D721Med (cell line): Measurements from ENCODE around the gene SIGLEC9.

Experiments
- DNase-seq: peaks from one replicate; pipeline ENCODE4 v3.0.0; 2011; ENCODE audit warnings: low spot score; ENCODE audit not compliant: insufficient read length
- FAIRE-seq: peaks from 2 replicates; lab custom pipeline; 2011; peaks lifted over from hg19 to GRCh38; lab: Jason Lieb, UNC
- TF ChIP-seq, protein P1 (sequence below): IDR thresholded peaks from 2 replicates; pipeline ENCODE4 v1.5.1; 2012; ENCODE audit warnings: mild to moderate bottlenecking, control low read depth; ENCODE audit not compliant: insufficient read depth; ENCODE audit errors: missing control alignments

The SIGLEC9 gene

DNA sequence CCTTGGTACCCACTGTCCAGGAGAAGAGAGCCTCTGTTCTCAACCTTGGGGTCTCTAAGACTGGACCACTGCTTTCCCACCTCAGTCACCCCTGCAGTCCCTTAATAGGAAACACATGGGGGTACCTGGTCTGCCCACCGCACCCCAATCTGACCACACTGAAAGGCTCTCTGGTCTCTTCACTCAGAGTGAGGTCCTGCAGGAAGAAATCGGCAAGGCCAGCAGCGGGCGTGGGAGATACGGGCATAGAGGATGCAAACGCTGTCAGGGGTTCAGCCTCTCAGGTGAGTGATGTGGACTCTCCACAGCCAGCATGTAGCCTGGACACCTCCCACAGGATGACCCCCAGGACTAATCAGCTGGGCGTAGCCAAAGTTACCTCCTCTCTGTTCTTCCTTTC is 3.5 kb downstream of the SIGLEC9 start:
- TF ChIP-seq, protein P1, sequence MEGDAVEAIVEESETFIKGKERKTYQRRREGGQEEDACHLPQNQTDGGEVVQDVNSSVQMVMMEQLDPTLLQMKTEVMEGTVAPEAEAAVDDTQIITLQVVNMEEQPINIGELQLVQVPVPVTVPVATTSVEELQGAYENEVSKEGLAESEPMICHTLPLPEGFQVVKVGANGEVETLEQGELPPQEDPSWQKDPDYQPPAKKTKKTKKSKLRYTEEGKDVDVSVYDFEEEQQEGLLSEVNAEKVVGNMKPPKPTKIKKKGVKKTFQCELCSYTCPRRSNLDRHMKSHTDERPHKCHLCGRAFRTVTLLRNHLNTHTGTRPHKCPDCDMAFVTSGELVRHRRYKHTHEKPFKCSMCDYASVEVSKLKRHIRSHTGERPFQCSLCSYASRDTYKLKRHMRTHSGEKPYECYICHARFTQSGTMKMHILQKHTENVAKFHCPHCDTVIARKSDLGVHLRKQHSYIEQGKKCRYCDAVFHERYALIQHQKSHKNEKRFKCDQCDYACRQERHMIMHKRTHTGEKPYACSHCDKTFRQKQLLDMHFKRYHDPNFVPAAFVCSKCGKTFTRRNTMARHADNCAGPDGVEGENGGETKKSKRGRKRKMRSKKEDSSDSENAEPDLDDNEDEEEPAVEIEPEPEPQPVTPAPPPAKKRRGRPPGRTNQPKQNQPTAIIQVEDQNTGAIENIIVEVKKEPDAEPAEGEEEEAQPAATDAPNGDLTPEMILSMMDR: no peak
- no peak for FAIRE-seq
- DNase-seq: no peak

DNA sequence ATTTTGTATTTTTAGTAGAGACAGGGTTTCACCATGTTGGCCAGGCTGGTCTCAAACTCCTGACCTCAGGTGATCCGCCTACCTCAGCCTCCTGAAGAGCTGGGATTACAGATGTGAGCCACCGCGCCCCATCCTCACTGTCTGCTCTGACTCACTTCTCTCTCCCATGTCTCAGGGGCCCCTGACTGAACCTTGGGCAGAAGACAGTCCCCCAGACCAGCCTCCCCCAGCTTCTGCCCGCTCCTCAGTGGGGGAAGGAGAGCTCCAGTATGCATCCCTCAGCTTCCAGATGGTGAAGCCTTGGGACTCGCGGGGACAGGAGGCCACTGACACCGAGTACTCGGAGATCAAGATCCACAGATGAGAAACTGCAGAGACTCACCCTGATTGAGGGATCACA is 5.0 kb downstream of the SIGLEC9 start:
- FAIRE-seq: no peak
- TF ChIP-seq, protein P1: no peak
- DNase-seq: no peak

DNA sequence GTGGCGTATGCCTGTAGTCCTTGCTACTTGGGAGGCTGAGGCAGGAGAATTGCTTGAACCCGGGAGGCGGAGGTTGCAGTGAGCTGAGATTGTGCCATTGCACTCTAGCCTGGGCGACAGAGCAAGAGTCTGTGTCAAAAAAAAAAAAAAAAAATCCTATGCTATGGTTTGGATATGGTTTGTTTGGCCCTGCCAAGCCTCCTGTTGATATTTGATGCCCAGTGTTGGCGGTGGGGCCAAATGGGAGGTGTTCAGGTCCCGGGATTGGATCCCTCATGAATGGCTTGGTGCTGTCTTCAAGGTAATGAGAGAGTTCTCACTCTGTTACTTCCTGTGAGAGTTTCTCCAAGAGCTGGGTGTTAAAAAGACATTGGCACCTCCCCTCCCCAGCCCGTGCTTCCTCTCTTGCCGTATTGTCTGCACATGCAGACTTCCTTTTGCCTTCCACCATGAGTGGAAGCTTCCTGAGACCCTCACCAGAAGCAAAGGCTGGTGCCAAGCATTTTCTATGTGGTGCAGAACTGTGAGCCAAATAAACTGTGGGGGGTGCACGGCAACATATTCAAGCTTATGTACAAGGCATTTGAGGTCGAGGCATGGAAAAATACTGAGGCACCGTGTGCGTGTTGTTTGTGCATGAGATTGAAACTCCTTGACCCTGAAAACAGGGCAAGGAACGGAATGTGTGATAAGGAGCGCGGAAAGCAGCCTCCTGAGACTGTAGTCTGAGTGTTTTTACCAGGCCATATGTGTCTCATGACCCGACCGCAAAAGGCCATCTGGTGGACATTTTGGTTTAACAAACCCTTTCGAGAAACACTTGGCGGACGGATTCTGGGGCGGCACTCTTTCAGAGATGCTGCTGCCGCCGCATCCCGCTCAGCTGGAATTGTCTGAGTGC is 7.3 kb downstream of the SIGLEC9 start:
- DNase-seq (no peak), FAIRE-seq (no peak)
- TF ChIP-seq, protein P1: no peak

DNA sequence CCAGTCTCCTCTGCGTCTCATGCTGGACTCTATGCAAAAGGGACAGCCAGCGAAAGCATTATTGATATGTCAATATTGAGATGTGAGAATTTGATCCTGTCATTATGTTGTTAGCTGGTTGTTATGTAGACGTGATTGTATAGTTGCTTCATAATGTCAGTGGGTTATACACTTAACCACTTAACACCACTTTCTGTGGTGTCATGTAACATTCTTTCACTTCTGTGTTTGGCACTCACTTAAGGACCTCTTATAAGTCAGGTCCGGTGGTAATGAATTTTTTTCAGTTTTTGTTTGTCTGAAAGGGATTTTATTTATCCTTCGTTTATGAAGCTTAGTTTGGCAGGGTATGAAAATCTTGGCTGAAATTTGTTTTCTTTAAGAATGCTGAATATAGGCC is 10.3 kb downstream of the SIGLEC9 start:
- DNase-seq: no peak
- FAIRE-seq: no peak
- TF ChIP-seq, protein P1: no peak

DNA sequence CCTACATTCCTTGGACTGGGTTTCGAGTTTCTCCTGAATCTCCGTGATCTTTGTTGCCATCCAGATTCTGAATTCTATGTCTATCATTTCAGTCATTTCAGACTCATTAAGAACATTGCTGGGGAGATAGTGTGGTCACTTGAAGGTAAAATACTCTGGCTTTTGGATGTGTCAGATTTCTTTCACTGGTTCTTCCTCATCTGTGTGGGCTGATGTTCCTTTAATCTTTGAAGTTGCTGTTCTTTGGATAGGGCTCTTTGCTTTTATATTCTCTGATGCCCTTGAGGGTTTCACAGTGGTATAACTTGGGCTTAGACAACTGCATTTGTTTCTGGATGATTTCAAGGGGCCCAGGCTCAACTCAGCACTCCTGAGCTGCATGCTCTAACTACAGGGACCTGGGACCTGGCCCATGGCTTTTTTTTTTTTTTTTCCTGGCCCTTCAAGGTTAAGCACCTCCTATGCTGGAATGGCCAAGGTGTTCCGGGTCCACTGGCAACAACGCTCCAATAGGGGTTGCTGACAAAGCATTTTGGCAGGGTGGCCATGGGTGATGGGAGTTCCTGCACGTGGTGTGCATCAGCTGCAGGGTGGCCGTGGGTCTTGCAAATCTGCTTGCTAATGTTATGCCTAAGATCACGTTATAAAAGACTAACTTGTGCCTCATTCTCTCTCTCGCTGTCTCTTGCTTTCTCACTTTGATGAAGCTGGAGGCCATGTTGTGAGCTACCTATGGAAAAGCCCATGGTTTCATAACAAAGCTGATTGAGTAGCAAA is 11.5 kb downstream of the SIGLEC9 start:
- DNase-seq: no peak
- TF ChIP-seq, protein P1: no peak
- no peak for FAIRE-seq

DNA sequence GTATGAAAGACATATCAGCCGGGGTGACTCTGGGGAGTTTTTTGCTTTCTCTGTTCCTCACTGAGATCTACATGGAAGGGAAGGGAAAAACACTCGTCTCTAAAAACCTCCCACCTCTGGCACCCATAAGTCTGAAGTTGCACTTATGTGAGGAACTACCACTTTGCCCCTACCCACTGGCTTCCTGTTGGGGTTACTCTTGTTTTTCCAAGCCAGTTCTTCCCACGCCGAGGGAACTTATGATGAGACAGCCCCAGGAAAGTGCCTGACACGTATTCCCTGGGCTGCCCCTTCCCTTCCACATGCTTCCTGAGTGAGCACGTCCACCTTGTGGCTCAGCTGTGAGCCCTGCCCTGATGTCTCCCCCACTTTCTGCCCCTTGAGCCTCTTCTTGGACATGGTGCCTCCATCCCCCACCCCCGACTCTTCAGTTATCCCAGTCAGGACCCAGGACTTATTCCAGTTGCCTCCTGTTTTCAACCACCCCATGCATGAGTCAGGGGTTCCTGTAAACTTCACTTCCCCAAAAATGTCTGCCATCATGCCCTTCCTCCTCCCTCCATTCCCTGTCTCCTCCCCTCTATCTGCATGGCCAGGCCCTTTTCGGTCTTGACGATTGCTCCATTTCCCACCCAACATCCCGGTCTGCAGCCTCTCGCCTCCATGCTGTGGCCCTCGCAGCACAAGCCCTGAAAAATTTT is 12.3 kb downstream of the SIGLEC9 start:
- FAIRE-seq: no peak
- TF ChIP-seq, protein P1: no peak
- no peak for DNase-seq
